ENCODE measurements around the gene PPIL1.

The PPIL1 gene

DNA sequence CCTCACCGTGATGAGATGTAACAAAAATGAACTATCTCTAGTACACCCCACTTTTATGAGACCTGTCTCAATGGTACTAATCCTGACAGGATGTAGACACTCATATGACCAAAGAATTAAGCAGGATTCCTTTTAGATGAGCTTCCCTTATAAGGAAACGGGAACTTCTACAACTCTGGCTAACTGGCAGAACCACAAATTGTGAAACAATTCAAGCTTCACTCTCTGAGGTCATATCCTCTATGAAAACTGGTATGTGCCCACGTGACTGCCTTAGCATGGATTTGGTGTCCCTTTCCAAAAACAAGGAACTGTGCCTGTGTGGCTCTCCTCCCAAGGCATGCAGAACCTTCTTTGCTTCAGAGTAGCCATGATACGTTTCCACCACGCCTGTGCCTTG is 21.3 kb downstream of the PPIL1 start:
- DNase-seq: peak; percentile 81

DNA sequence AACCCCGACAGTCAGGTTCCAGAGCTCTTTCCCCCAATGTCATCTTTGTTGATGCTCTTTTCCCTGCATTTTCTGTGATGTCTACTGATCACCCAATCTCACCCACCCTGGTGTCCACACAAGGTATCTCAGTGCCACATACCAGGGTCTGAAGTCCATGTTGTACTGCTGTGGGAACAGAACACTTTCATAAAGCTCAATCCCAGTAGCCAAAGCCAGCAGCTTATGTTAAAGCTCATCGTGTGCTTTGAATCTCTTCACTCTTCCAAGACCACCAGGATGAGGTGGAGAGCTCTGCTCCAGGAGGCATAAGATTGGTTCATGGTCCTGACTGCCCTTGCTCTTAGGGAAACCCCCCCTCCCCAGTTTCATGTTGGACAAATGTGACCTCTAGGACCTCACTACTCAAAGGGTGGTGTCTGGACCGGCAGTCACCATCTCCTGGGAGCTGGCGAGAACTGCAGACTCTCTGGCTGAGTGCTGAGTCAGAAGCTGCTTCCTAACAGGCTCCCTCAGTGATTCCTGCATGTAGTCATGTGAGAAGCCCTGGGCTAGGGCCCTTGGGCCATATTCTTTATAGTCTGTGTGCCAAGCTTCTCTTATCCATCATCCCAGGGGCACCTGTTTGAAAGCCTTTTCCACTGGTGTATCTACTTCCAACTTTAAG is 22.0 kb downstream of the PPIL1 start:
- DNase-seq: peak; percentile 23

DNA sequence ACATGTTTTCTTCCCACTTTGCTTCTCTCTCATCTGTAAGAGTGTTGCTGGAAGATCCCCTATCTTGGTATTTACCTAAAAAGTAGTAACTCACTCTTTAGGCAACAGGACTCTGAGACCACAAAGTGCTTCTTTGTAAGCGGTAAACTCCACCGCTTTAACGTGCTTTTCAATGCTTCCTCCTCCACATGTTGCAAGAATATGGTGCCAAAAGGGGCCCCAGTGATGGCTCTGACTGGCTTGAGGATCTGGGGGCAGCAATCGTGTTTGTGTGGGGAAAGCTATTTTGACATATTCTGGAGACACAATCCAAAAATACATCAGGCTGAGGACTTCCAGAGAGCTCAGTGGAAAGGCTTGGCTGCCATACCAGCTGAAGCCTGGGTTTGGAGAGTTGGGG is 23.0 kb downstream of the PPIL1 start:
- no peak for DNase-seq

DNA sequence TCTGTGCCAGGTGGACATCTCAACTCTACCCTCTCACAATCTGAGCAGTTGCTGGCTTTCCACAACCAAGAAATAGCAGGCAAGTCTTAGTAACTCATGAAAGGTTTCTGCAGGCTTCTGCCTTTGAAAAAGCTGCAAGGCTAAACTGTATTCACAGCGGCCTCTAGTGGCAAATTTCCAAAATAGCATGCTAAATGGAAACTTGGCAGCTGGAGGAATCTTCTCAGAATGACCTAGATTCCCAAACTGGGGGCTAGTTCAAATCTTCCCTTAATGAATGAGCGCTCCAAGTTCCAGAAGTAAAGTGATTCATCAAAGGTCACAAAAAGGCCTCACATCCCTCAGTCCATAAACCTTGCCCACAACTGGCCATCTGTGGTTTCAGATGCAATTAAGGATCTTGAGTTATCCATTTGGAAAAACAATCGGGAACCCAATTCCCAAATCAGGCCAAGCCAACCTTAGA is 23.4 kb downstream of the PPIL1 start:
- DNase-seq: peak; percentile 87

DNA sequence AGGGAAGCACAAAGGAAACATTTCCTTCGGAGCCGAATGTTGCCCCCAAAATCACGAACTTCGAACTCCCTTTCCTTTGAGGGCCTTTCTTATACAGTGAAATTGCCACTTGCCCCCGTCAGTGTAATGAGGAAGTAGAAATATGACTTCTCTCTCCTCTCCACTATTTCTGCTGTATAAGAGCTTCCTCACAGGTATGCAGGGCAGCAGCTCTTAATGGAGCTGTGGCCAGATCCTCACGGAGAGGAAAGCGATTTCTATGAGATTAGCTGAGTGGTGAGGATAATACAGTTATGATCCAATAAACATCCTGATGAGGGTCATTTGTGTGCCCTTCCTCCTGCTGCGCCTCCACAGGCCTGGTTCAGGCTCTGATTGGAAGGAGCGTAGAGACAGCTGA is 24.6 kb downstream of the PPIL1 start:
- peak; percentile 18 for DNase-seq

DNA sequence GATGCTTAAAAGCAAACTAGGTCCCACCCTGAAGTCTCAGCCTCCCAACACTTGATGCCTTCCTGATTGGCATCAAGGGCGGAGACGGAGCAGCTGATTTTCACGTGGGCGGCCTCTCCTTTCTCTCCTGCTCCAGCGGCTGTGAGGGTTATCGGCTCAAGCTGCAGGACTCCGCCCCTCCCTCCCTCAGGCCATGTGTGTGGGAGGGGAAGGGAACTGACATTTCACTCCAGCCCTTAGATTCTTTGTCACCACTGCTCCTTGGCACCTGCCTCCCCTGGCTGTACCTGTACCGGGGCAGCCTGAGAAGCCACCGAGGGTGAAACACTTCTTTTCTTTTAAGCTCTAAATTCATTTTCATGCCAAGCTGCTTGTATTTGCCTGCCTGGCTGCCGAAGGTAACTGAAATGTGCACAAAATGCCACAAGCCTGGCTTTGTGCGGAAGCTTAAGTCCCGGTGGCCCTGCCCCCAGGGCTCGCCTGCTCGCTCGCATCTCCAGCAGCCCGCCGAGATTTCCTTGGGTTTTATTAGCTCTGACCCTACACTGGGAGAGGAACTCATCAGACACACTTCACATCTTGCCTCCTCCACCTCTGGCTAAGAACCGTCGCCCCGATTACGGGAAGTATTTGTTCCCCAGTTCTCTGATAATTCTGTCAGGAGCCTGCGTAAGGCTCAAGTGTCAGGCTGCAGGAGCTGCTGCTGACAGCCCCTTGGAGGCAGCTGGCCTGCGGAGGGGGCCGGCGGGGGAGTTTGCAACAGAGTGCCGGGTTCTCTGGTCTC is 25.8 kb downstream of the PPIL1 start:
- peak; percentile 96 for DNase-seq

DNA sequence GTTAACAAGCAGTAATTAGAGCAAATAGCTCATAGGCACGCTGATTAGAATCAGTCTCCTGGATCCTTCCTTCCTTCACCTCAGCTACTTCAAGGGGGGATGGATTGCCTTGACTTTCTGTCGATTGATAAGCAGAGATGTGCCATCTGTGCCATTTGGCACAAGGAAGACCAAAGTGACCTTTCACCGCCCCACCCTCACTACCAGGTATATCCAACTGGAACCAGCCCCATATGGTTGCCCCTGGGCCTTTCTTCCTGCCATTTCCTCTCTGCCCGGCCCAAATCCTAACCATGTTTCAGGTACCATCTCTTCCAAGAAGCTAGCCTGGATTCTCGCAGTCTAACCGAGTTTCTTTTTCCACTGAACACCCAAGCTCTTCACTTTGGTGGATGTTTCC is 26.6 kb downstream of the PPIL1 start:
- no peak for DNase-seq

DNA sequence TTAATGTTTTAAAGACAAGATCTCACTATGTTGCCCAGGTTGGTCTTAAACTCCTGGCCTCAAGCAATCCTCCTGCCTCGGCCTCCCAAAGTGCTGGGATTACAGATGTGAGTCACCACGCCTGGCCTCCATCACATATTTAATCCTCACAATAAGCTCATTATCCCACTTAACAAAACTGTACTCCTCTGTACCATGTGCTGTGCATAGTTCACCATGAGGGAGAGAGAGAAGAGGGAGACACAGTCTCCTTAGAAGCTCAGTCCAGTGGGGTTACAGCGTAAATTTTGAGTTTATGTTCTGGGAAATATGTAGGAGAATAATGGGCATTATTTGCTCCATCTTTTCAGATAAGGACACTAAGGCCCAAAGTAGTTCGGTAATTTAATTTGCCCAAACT is 27.5 kb downstream of the PPIL1 start:
- DNase-seq: no peak

DNA sequence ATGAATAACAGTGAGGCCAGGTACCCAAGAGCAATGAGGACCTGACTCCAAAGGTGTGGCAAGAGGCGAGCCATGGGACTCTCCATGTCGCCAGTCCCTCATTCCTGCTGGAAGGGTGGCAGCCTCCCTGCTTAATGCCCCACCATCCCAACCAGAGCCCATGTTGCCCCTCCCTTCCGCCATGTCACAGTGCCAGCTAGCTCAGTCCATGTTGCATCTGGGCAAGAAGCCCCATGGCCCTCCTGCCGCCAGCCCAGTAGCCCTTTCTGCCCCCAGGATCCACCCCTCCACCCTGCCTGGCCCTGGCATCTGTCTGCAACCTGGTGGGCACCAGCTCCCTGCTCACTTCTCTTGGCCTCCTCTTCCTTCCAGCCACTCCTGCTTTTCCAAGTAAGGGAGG is 29.4 kb downstream of the PPIL1 start:
- DNase-seq: no peak

DNA sequence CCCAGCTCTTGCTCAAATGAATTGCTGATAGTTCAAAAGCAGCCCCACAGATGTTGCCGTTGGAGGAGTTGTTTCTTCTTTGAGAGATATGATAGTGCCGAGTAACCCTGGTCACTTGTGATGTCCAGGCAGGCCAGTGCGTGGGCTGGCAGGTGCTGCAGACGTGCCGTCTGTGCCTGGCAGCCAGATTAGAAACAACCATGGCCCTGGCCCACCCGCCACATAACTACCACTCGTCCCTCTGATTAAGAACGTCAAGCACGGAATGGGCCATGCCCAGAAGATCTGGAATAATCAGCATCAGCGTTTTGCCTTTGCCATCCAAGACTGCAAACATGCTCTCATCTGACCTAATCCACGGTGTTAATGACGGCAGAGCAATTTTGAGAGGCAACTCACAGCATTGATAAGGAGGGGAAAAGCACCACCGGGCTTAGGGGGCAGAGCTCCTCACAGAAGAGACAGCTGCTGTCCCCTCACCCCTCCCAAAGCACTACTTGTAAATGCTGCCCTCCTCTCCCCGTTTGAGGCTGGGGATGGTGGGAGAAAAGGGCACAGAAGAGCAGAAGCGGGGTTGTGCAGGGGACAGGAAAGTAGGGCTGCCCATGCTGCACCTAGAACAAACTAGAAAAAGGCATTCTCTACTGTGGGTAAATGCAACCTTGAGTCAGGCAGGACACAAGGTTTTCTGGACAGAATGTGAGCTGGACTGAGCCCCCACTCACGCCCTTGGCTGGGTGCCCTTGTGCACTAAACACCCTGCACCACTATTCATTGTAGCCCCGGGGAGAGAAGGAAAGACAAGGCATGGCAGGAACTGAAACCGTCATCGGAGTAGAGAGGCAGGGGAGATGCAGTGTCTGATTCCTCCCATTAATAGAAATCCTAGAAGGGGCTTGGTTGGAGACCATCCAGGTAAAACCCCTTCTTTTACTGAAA is 30.1 kb downstream of the PPIL1 start:
- DNase-seq: no peak

DNA sequence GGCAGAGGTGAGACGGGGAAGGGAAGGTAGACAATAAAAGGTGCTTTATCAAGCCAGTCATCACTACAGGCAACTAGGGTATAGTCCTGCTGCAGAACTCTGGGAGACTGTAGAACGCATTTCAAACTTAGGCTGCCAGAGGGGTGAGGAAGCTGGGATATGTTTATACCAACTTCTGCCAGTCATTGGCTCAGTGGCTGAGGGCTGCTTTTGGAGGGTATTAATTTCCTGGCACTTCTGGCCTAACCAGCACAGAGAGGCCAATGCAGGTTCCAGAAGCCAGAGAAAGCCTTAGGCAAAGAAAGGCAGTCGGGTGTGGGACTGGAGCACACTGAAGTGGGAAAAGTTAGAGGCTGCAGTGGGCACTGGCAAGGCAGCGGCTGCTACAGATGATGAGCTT is 31.4 kb downstream of the PPIL1 start:
- DNase-seq: no peak

DNA sequence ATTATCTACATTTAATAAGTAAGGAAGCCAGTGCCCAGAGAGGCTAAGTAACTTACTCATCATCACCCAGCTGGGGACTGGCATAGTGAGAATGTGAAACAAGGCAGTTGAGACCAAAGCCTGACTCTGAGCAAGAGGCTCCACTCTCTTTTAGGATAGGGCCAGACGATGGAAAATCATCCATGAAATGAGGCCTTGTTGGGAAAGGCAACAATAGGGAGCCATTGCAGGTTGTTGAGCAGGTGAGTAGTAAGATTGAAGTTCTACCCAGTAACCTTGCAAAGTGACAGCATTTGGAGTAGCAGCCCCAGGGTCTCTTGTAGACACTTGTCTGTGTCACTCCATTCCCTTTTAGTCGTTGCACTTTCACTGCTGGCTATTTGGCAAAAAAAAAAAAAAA is 32.8 kb downstream of the PPIL1 start:
- DNase-seq: no peak

DNA sequence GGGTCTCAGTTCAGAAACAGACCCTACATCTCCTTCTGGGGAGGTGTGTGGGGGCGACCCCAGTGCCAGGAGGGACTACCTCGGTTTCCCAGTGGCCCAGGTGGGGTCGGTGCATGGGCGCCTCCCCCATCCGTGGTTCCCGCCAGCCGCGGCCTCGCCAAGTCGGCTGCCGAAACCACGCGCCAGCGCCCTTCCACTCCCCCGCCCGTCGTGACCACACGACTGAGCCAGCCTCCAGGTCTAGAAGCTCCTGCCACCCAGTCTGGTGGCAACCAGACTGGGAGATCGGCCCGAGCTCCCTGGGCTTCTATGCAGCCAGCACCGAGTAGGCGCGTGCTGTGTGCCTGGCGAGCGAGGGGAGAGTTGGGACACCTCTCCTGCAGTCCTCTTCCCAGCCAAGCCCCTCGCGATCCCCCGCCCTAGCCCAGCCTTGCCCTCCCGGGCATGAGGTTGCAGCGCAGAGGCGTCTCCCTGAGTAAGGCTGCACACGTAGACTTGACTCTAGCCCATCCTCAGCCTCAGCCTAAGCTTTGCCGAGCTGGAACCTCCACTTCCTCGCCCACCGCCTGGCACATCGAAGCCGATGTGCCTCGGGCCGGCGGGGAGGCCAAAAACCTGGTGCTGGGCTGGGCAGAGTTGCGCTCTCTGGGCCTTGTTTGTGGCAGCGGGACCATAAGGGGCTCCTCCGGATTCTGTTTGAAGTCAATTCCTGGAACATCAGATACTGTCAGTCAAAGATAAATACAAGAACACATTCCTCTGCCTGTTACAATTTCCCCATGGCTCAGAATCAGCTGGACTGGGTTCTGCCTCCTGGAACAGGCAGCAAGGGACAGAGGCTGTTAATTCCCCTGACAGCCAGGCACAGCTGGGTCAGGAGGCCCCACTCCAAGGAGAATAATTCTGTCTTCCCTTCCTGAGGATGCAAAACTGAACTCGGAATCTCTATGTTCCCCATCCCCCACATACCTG is 33.9 kb downstream of the PPIL1 start:
- DNase-seq: no peak

DNA sequence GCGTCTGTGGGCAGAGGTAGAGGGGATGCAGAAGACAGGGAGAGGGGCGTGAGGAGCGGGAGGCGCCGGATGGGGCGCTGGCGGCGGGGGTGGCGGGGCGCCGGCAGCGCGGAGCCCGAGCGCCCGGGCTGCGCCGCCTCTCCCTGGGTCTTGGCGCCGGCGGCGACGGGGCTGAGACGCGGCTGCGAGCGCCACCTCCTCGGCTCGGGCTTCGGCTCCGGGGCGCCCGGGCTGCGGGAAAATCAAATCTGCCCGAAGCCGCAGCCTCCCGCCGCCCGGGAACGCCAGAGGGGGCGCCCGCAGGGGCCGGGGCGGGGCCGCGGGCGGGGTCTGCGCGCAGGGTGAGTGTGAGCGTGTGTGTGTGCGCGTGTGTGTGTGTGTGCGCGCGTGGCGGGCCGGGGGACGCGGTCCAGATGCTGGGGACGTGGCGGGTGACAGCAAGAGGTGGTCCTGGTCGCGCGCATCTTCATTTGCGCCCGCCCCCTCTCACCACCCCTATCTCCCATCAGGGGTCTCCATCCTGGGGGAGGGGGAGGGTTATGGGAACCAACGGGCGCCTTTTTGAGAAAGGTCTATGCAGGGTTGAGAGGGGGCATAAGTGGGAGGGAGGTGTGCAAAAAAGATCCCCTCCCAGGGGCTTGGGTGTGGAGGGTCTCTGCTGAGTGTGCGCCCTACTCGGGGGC is 34.7 kb downstream of the PPIL1 start:
- DNase-seq: peak; percentile 37

DNA sequence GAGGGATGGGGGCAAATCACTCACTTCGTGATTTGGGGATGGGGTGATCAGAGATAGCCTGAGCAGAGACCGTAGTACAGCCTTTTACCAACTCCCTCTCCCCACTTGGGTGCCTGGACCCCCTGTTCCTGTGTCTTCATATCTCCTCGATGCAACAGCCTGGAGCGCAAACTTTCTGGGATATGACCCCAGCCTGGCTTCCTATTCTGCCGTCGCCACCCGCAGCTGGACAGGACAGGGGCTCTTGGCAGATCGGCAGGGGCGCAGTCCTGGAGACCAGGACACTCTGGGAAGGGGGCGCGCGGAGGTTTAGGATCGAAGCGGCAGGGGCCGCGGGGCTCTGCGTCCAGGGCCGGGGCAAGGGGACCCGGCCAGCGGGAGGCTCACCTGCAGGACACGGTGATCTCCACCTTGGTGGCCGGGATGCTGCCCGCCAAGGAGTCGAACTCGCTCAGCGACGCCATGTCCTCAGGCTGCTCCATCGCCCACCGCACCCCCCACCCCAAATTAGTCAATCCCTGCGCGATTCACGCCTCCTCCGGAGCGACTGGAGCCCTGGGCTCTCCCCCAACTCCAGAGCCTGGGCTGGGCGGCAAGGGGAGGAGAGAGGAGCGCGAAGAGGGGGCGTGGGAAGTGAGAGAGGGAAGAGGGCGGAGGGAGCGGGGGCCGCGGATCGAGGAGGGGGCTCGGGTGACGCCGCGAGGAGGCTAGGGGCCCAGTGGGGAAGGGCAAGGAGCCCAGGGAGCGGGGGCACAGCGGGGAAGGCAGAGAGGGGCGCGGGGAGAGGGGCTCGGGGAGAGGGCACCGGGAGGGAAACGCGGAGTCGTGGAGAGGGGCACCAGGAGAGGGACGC is 35.5 kb downstream of the PPIL1 start, which contains the start of gene CPNE5:
CPNE5 (minus strand) TSS at position 549 of the 853 bp plus-strand sequence; CDS start at position 482, 67 bp downstream.
- no peak for DNase-seq

DNA sequence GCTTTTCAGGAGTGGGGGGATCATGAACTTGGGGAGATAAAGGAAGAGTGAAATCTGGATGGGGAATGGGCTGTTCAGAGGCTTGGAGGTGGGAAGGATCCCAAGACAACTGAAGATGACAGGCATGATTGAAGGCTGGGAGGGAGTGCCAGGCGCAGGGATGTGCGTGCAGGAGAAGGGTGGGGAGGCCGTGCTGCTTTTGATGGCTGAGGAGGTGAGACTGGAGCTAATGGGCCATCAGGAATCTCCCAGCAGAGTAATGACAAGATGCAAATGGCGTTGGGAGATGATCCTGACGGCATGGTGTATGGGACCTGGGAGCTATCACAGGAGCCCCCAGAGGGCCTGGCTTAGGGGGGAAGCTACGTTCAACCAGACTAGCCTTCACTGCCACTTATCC is 36.9 kb downstream of the PPIL1 start:
- no peak for DNase-seq

DNA sequence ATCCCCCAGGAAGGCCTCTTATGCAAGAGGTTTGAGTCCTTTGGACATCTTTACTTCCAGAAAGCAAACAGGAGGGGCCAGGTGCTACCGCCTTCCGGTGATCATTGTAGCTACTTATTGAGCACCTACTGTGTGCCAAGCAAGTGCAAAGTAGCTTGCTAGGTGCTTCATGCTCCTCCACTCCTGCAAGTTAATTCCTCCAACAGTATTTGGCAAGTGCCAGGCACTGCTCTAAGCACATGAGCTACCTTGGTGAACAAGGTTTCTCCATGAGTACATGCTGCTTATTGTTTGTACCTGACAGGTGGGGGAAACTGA is 37.6 kb downstream of the PPIL1 start:
- no peak for DNase-seq

DNA sequence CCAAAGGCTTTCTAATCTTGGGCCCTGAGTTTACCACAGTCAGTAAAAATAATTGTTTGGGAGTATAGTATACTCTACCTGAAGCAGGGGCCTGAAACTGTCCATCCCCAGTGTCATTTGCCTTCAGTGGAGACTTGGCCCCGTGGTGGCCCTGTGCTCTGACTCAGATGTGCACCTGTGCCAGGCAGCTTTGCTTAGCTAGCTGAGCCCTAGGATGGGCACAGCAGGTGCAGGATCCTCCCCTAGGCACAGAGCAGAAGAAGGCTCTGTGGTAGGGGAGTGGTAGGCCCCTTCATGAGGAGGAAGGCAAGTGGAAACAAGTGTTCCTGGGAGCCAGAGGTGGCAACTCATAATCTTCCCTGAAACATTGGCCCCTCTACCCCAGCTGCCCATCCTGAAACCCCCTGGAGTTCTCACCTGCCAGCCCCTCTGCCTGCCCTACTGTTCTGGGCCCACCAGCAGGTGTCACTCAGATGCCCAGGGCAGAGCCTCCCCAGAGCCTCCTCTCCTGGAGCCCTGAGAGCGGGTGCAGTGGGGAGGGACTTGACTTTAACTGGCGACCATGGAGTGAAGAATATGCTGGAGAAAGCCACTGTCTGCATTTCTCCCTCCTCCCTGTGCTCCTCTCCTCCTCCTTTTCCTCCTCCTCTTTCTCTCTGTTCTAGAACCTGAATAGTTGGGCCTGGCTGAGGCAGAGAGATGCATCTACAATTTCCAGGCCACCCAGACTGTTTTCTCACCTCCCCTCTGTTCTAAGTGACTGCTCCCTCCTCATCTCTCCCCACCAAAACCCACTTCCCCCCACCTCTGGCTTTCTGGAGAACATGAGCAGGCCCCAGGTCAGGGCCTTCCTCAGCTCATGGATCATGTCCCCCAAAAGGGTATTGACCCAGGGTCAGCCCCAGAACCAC is 38.2 kb downstream of the PPIL1 start:
- DNase-seq: no peak

DNA sequence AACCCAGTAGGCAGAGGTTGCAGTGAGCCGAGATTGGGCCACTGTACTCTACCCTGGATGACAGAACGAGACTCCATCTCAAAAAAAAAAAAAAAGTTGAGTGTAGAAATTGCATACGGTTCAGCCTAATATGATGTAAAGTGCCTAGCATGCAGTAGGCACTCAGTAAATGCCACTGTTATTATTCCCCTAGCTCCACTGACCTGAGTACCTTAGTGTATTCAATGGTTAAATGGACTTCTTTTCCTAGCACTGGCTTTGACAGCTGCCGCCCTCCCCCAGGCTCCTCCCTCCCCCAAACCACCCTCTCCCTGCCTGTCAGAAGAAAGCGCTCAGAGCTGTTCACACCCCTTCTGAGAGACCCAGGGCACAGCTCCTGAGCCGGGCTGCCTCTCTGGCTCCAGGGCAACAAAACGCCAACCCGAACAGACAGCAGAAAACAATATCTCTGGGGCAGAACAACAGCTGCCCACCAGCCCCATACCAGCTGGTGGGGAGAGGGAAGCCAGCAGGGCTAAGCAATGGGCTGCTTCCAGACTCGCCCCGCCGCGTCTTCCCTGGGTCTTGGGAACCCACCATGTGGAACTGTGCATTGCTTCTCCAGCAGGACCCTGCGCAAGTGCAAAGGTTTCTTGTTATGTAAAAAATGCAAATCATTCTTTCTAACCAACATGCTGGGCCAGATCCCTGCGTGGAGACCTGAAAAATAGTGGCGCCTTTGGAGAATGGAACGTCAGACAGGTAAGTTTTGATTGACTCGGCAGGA is 39.8 kb downstream of the PPIL1 start:
- no peak for DNase-seq
